Prostate gland (tissue), 2 donors: ENCODE results near the gene ABHD15.

Source experiments
- POLR2A ChIP-seq: fragments of 450-650 bp; IDR thresholded peaks from one replicate; pipeline ENCODE4 v1.6.1; 2016; ENCODE audit warnings: antibody characterized with exemption, mild to moderate bottlenecking
- POLR2AphosphoS5 ChIP-seq: sonication (generic); formaldehyde crosslinking; IDR thresholded peaks from one replicate; pipeline ENCODE4 v1.6.1; 2017; ENCODE audit warnings: antibody characterized with exemption
- TF ChIP-seq, protein P1 (sequence below), 4 experiments: fragments of 200-600 bp in 2 of 4; fragments of 450-650 bp in 2 of 4; sonication (generic) in 2 of 4; IDR thresholded peaks; 1 replicate in 3 of 4; 2 replicates in 1 of 4; pipeline ENCODE4 v1.5.1; 2016 to 2019; ENCODE audit warnings: antibody characterized with exemption in 4 of 4, mild to moderate bottlenecking in 2 of 4, moderate library complexity in 2 of 4

GRCh38 chr17:29570521-29570920 lies 3.7 kb upstream of the ABHD15 start:
- TF ChIP-seq, protein P1, sequence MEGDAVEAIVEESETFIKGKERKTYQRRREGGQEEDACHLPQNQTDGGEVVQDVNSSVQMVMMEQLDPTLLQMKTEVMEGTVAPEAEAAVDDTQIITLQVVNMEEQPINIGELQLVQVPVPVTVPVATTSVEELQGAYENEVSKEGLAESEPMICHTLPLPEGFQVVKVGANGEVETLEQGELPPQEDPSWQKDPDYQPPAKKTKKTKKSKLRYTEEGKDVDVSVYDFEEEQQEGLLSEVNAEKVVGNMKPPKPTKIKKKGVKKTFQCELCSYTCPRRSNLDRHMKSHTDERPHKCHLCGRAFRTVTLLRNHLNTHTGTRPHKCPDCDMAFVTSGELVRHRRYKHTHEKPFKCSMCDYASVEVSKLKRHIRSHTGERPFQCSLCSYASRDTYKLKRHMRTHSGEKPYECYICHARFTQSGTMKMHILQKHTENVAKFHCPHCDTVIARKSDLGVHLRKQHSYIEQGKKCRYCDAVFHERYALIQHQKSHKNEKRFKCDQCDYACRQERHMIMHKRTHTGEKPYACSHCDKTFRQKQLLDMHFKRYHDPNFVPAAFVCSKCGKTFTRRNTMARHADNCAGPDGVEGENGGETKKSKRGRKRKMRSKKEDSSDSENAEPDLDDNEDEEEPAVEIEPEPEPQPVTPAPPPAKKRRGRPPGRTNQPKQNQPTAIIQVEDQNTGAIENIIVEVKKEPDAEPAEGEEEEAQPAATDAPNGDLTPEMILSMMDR (IDR thresholded peaks at IDR 0.05), result no peak
- TF ChIP-seq POLR2AphosphoS5 (no peak), POLR2A (no peak)
